ENCODE results near the gene SPDYC. TPM values are rescaled to one million over a fixed set of nuclear protein-coding genes. Genes with fewer than 3 reads are reported as not detected.
A peak's percentile ranks its signal among the peaks of the same experiment; 100 is the strongest.

The SPDYC gene
- total and polyA plus RNA-seq, 9 of the 15 experiments (the other 6 are each of a cell fraction or from before 2014, with no cell fraction given), result 4.4 to 18.8 (median 9.2) TPM

GRCh38 chr11:65134952-65135632 is 34.9 kb upstream of the SPDYC start:
- Histone ChIP-seq H3K36me3 (ENCODE audit: control insufficient read depth, insufficient read depth, low read length) (peaks cover 30% of the 10 kb centered on the region), H3K4me1 (replicated peaks in 1 of 2; ENCODE audit: control insufficient read depth in 2 of 2, insufficient read depth in 2 of 2, low read length in 2 of 2) (peaks cover 21 to 46% of the 10 kb centered on the region in 2 experiments; a peak in 4 of 5 replicates), H3K9ac (ENCODE audit: insufficient read depth in 1 of 2, low read depth in 2 of 2, low read length in 2 of 2) (peak overlapping the region; percentile 98 to 99), H3K9me1 (ENCODE audit: control insufficient read depth, insufficient read depth, low read length) (peaks cover 4% of the 10 kb centered on the region), H3K79me2 (ENCODE audit: control insufficient read depth, insufficient read depth, low read length) (peaks cover 41% of the 10 kb centered on the region), H3K27ac (ENCODE audit: extremely low read depth, low read depth, low read length) (peak overlapping the region; percentile 98), H3K9me3 (replicated peaks; ENCODE audit: control insufficient read depth, insufficient read depth, low read depth, low read length) (no peaks in the 10 kb centered on the region), H3K4me2 (ENCODE audit: insufficient read depth, low read length) (peak overlapping the region; percentile 98), H3K4me3 (peak overlapping the region; percentile 96), H3K27me3 (ENCODE audit: control insufficient read depth in 2 of 2, insufficient read depth in 2 of 2, low read length in 2 of 2) (no peaks in the 10 kb centered on the region; a peak in 1 of 5 replicates), H2AFZ (ENCODE audit: low read depth, low read length) (peak overlapping the region; percentile 94), H4K20me1 (replicated peaks; ENCODE audit: control insufficient read depth, insufficient read depth, low read length) (peaks cover 7% of the 10 kb centered on the region; the same call in 1 of the 2 replicates)
- in situ Hi-C loops (cut with MboI), result no loop called here
- 2% methylated on average over 24 of the region's 24 CpGs for WGBS (ENCODE audit: insufficient coverage, low coverage, missing lambda C conversion rate)
- intact Hi-C loops (cut with micrococcal nuclease), result loop anchor here (2.0 kb wide), 2 partner anchors 34 to 46 kb away; partner anchors contain the start of gene CAPN1
- peak; percentile 99 for FAIRE-seq
- ATAC-seq, result peak; percentile 93
- BruUV-seq (replicated peaks), result TSS peak; percentile 85
- ChIA-PET POLR2A (interaction anchor here (0.5 to 8.4 kb wide), 30 partner anchors 9 to 364 kb away, joined by 3 to 182 read pairs (median 4); partner anchors contain the start of genes CAPN1, FAU, MAJIN and MALAT1), CTCF (ENCODE audit: low intra/inter-chr PET ratio) (interaction anchor here (0.6 kb wide), 1 partner anchor 46 kb away, joined by 3 read pairs; no protein-coding TSS in a partner anchor)
- peak; percentile 89 to 98 (median 92) for DNase-seq (ENCODE audit: extremely low read depth in 1 of 4, low spot score in 3 of 4)
- TF ChIP-seq SRSF7 (optimal IDR thresholded peaks at IDR 0.05; ENCODE audit: low read depth, low read length), result no peak
- TF ChIP-seq, protein P1, sequence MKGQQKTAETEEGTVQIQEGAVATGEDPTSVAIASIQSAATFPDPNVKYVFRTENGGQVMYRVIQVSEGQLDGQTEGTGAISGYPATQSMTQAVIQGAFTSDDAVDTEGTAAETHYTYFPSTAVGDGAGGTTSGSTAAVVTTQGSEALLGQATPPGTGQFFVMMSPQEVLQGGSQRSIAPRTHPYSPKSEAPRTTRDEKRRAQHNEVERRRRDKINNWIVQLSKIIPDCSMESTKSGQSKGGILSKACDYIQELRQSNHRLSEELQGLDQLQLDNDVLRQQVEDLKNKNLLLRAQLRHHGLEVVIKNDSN (CRISPR knock-in tag; IDR thresholded peaks at IDR 0.05), result peak; percentile 46
- peak; percentile 95 for TF ChIP-seq NEUROD1 (IDR thresholded peaks at IDR 0.05; ENCODE audit: borderline replicate concordance, low read depth, low read length, partially characterized antibody)
- peak; percentile 68; the same call in 1 of the 2 replicates for TF ChIP-seq BHLHE40 (IDR thresholded peaks at IDR 0.05; ENCODE audit: low read length)
- TF ChIP-seq, protein P2, sequence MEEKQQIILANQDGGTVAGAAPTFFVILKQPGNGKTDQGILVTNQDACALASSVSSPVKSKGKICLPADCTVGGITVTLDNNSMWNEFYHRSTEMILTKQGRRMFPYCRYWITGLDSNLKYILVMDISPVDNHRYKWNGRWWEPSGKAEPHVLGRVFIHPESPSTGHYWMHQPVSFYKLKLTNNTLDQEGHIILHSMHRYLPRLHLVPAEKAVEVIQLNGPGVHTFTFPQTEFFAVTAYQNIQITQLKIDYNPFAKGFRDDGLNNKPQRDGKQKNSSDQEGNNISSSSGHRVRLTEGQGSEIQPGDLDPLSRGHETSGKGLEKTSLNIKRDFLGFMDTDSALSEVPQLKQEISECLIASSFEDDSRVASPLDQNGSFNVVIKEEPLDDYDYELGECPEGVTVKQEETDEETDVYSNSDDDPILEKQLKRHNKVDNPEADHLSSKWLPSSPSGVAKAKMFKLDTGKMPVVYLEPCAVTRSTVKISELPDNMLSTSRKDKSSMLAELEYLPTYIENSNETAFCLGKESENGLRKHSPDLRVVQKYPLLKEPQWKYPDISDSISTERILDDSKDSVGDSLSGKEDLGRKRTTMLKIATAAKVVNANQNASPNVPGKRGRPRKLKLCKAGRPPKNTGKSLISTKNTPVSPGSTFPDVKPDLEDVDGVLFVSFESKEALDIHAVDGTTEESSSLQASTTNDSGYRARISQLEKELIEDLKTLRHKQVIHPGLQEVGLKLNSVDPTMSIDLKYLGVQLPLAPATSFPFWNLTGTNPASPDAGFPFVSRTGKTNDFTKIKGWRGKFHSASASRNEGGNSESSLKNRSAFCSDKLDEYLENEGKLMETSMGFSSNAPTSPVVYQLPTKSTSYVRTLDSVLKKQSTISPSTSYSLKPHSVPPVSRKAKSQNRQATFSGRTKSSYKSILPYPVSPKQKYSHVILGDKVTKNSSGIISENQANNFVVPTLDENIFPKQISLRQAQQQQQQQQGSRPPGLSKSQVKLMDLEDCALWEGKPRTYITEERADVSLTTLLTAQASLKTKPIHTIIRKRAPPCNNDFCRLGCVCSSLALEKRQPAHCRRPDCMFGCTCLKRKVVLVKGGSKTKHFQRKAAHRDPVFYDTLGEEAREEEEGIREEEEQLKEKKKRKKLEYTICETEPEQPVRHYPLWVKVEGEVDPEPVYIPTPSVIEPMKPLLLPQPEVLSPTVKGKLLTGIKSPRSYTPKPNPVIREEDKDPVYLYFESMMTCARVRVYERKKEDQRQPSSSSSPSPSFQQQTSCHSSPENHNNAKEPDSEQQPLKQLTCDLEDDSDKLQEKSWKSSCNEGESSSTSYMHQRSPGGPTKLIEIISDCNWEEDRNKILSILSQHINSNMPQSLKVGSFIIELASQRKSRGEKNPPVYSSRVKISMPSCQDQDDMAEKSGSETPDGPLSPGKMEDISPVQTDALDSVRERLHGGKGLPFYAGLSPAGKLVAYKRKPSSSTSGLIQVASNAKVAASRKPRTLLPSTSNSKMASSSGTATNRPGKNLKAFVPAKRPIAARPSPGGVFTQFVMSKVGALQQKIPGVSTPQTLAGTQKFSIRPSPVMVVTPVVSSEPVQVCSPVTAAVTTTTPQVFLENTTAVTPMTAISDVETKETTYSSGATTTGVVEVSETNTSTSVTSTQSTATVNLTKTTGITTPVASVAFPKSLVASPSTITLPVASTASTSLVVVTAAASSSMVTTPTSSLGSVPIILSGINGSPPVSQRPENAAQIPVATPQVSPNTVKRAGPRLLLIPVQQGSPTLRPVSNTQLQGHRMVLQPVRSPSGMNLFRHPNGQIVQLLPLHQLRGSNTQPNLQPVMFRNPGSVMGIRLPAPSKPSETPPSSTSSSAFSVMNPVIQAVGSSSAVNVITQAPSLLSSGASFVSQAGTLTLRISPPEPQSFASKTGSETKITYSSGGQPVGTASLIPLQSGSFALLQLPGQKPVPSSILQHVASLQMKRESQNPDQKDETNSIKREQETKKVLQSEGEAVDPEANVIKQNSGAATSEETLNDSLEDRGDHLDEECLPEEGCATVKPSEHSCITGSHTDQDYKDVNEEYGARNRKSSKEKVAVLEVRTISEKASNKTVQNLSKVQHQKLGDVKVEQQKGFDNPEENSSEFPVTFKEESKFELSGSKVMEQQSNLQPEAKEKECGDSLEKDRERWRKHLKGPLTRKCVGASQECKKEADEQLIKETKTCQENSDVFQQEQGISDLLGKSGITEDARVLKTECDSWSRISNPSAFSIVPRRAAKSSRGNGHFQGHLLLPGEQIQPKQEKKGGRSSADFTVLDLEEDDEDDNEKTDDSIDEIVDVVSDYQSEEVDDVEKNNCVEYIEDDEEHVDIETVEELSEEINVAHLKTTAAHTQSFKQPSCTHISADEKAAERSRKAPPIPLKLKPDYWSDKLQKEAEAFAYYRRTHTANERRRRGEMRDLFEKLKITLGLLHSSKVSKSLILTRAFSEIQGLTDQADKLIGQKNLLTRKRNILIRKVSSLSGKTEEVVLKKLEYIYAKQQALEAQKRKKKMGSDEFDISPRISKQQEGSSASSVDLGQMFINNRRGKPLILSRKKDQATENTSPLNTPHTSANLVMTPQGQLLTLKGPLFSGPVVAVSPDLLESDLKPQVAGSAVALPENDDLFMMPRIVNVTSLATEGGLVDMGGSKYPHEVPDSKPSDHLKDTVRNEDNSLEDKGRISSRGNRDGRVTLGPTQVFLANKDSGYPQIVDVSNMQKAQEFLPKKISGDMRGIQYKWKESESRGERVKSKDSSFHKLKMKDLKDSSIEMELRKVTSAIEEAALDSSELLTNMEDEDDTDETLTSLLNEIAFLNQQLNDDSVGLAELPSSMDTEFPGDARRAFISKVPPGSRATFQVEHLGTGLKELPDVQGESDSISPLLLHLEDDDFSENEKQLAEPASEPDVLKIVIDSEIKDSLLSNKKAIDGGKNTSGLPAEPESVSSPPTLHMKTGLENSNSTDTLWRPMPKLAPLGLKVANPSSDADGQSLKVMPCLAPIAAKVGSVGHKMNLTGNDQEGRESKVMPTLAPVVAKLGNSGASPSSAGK (IDR thresholded peaks at IDR 0.05), result peak; percentile 82
- peak; percentile 82 for TF ChIP-seq NFYB (IDR thresholded peaks at IDR 0.05; ENCODE audit: extremely low read depth, insufficient read length)
- no peak for TF ChIP-seq SMAD1 (IDR thresholded peaks at IDR 0.05; ENCODE audit: low read depth, low read length, partially characterized antibody)
- no peak for TF ChIP-seq CTBP1 (IDR thresholded peaks at IDR 0.05; ENCODE audit: borderline replicate concordance)
- no peak for TF ChIP-seq NFIX (CRISPR knock-in tag; IDR thresholded peaks at IDR 0.05; ENCODE audit: low read depth)
